Testis (tissue), 3 donors: Measurements from ENCODE around the gene CSF1R. TPM values are rescaled to one million over a fixed set of nuclear protein-coding genes. Genes with fewer than 3 reads are reported as not detected.

Experiments used
- DNase-seq: peaks from one replicate; pipeline ENCODE4 v3.0.0-alpha.2; 2019
- H3K27ac ChIP-seq, 2 donors: fragments of 200-600 bp; sonication (generic); one replicate each; pipeline ENCODE4 v1.5.1; 2019
- H3K27me3 ChIP-seq: fragments of 200-600 bp; sonication (generic); one replicate; pipeline ENCODE4 v1.5.1; 2019
- H3K36me3 ChIP-seq: fragments of 200-600 bp; sonication (generic); one replicate; pipeline ENCODE4 v1.5.1; 2017; ENCODE audit warnings: low read depth; ENCODE audit errors: missing control alignments
- H3K4me1 ChIP-seq: fragments of 200-600 bp; sonication (generic); one replicate; pipeline ENCODE4 v1.5.1; 2019
- H3K4me3 ChIP-seq, 2 donors: fragments of 200-600 bp; sonication (generic); one replicate each; pipeline ENCODE4 v1.5.1; 2017 to 2019
- H3K9me3 ChIP-seq: fragments of 200-600 bp; sonication (generic); one replicate; pipeline ENCODE4 v1.5.1; 2017
- POLR2A ChIP-seq: fragments of 450-650 bp; IDR thresholded peaks from one replicate; pipeline ENCODE4 v1.6.1; 2017; ENCODE audit warnings: antibody characterized with exemption, mild to moderate bottlenecking, moderate library complexity
- WGBS, 2 donors: methylation state at CpG; one replicate each; pipeline ENCODE4 v1.1.5; 2018; 5-methylcytosine and 5-hydroxymethylcytosine counted together
- intact Hi-C: fragments of 100-400 bp; cut with DNase I; formaldehyde crosslinking; loops from one replicate; pipeline ENCODE4 v1.15.1; 2023; ENCODE audit warnings: low total_unique reads
- polyA plus RNA-seq: library from polyadenylated mRNA; stranded (reverse); fragments of 350-450 nt; fragmentation: Illumina TruSeq; extraction: RNeasy Lipid Tissue Mini Kit (QIAGEN cat#74804); gene quantifications from one replicate; pipeline ENCODE4 v1.2.3, GENCODE V29; 2014; ENCODE audit warnings: low read depth, low replicate concordance; ENCODE audit not compliant: insufficient read depth
- total RNA-seq, 2 donors: library from RNA; depleted of rRNA; stranded (reverse); fragments of >200 nt; gene quantifications; one replicate each; pipeline ENCODE4 v1.2.3, GENCODE V29; 2016
- TF ChIP-seq, protein P1 (sequence below), 3 experiments: fragments of 450-650 bp in 2 of 3; fragments of 200-600 bp in 1 of 3; sonication (generic) in 1 of 3; IDR thresholded peaks; one replicate each; pipeline ENCODE4 v1.5.1; 2016 to 2019; ENCODE audit warnings: antibody characterized with exemption in 3 of 3, mild to moderate bottlenecking in 2 of 3, moderate library complexity in 1 of 3

The CSF1R gene
- total and polyA plus RNA-seq, 3 donors from 2014 or later = 4.3 to 25.4 (median 15.7) TPM

DNA sequence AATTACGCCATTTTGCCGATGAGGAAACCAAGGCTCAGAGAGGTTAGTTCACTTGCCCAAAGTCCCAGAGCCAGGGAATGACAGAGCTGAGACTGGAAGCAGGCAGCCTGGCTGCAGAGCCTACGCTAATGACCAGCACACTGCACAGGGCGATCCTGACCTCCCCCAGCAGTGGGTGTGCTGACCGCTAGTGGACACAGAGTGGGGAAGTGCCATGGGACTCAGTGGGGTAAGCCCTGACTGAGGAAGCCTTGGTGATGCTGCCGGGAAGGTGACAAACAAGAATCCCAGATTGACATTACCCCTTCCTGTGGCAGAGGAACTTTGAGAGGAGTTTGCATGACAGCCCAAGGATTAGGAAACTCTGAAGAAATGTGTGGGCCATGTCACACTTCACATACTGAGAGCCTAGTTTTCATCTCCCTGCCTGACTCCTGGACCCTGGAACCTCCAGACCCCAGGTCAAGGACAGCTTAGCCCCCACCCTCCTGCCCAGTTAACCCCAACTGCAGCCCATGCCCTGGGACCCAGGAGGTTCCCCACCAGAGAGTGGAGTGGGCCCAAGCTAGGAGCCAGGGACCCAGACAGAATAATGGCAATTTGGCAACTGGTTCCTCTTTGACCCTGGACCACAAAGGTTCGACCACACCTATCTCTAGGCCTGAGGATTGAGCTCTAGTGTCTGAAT lies 19.7 kb upstream of the CSF1R start:
- DNase-seq = no peak

DNA sequence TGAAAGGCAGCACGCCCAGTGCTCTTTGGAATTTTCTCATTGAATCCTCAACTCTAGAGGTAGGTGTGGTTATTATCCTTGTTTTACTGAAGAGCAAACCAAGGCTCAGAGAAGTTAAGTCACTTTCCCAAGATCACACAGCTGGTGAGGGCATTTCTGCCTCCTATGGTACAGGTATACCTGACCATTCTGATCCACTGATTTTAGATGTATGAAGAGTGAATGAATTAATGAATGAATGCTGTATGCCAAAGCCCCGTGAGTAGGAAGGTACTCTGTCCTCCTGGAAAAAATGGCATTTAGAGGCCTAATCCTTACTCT lies 18.2 kb upstream of the CSF1R start:
- intact Hi-C loops = no loop called here
- DNase-seq = no peak
- 95% methylated on average over 2 of the region's 2 CpGs for WGBS, 2 donors

More for the DNA sequence above, 19.7 kb upstream of the CSF1R start:
- H3K4me3 ChIP-seq = no peak overlapping the region
- H3K9me3 ChIP-seq = no peaks in the 10 kb centered on the region
- WGBS, 2 donors = 86% methylated on average over 6 to 7 of the region's 7 CpGs
- intact Hi-C loops = no loop called here
- TF ChIP-seq, protein P1, sequence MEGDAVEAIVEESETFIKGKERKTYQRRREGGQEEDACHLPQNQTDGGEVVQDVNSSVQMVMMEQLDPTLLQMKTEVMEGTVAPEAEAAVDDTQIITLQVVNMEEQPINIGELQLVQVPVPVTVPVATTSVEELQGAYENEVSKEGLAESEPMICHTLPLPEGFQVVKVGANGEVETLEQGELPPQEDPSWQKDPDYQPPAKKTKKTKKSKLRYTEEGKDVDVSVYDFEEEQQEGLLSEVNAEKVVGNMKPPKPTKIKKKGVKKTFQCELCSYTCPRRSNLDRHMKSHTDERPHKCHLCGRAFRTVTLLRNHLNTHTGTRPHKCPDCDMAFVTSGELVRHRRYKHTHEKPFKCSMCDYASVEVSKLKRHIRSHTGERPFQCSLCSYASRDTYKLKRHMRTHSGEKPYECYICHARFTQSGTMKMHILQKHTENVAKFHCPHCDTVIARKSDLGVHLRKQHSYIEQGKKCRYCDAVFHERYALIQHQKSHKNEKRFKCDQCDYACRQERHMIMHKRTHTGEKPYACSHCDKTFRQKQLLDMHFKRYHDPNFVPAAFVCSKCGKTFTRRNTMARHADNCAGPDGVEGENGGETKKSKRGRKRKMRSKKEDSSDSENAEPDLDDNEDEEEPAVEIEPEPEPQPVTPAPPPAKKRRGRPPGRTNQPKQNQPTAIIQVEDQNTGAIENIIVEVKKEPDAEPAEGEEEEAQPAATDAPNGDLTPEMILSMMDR (IDR thresholded peaks at IDR 0.05) = no peak
- TF ChIP-seq POLR2A = no peak
- H3K27me3 ChIP-seq = no peaks in the 10 kb centered on the region
- H3K4me1 ChIP-seq = peaks cover 8% of the 10 kb centered on the region
- no peak overlapping the region for H3K27ac ChIP-seq
- no peaks in the 10 kb centered on the region for H3K36me3 ChIP-seq

DNA sequence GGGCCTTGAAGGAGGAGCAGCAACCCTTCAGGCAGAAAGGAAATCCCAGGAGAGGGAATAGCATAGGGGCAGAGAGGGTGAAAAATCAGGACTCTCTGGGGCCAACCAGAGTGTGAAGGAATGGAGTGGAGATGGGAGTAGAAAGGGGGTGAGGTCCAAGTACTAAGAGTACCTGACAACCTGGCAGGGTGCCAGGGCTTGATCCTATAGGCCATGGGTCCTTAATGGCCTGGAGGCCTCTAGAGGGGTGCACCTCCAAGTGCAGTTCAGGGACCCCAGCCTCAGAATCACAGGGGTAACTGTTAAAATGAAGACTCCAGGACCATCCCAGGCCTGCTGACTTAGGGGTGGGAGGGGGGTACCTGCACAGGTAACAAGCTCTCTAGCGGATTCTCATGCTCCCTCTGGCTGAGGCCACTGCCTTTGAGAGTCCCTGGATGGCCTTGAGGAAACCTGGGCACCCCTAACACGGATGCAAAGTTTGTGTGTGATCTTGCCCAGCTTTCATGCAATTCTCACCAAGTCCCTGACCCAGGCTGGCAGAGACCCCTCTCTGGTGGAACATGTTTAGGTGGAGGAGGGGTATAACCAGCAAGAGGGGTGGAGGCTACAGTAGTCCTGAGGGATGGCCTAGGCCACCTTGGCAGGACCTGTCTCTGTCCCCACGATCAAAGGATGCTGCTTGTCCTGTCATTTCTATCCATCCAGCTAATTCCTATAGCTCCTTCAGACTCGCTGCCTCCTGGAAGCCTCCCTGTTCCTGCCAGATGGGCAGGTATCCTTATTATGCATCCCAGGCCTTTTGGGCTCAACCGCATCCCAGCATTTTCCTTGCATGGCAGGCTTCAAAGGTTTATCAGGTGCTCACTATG lies 17.6 kb upstream of the CSF1R start:
- Histone ChIP-seq H3K9me3 (no peaks in the 10 kb centered on the region), H3K27ac (no peak overlapping the region), H3K36me3 (no peaks in the 10 kb centered on the region), H3K4me3 (no peak overlapping the region), H3K4me1 (peaks cover 8% of the 10 kb centered on the region), H3K27me3 (no peaks in the 10 kb centered on the region)
- TF ChIP-seq, protein P1 (IDR thresholded peaks at IDR 0.05) = no peak
- TF ChIP-seq POLR2A = no peak
- WGBS, 2 donors = 81 to 98% methylated on average over 4 to 5 of the region's 5 CpGs
- DNase-seq = peak; percentile 11
- intact Hi-C loops = no loop called here

More for the DNA sequence above, 18.2 kb upstream of the CSF1R start:
- H3K9me3 ChIP-seq = no peaks in the 10 kb centered on the region
- H3K27ac ChIP-seq = no peak overlapping the region
- H3K4me1 ChIP-seq = peaks cover 8% of the 10 kb centered on the region
- no peak for TF ChIP-seq POLR2A
- TF ChIP-seq, protein P1 (IDR thresholded peaks at IDR 0.05) = no peak
- H3K4me3 ChIP-seq = no peak overlapping the region
- no peaks in the 10 kb centered on the region for H3K36me3 ChIP-seq
- no peaks in the 10 kb centered on the region for H3K27me3 ChIP-seq

DNA sequence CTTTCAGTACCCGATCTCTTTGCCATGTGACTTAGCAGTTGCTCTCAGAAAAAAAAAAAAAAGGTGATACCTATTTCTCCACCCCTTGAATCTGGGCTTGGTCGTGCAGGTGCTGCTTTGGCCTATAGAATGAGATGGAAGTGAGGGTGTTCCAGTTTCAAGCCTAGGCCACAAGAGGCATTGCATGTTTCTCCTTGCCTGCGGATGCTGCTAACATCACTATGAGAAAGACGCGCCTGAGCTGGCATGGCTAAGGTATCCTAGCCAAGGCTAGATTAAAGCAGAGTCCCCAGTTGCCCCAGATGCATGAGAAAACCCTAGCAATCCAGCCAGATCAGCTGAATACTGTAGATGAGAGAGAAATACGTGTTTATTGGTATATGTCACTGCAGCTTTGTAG lies 14.7 kb upstream of the CSF1R start:
- intact Hi-C loops = no loop called here

More for the DNA sequence above, 14.7 kb upstream of the CSF1R start:
- Histone ChIP-seq H3K4me3 (no peak overlapping the region), H3K36me3 (no peaks in the 10 kb centered on the region), H3K27me3 (no peaks in the 10 kb centered on the region), H3K27ac (no peak overlapping the region), H3K4me1 (no peaks in the 10 kb centered on the region), H3K9me3 (no peaks in the 10 kb centered on the region)
- peak; percentile 1 for DNase-seq
- TF ChIP-seq, protein P1 (IDR thresholded peaks at IDR 0.05) = no peak
- no peak for TF ChIP-seq POLR2A
- WGBS, 2 donors = 83 to 96% methylated on average over 6 of the region's 6 CpGs
